ENCODE results near the gene PRKCQ.

- TF ChIP-seq, protein P1, sequence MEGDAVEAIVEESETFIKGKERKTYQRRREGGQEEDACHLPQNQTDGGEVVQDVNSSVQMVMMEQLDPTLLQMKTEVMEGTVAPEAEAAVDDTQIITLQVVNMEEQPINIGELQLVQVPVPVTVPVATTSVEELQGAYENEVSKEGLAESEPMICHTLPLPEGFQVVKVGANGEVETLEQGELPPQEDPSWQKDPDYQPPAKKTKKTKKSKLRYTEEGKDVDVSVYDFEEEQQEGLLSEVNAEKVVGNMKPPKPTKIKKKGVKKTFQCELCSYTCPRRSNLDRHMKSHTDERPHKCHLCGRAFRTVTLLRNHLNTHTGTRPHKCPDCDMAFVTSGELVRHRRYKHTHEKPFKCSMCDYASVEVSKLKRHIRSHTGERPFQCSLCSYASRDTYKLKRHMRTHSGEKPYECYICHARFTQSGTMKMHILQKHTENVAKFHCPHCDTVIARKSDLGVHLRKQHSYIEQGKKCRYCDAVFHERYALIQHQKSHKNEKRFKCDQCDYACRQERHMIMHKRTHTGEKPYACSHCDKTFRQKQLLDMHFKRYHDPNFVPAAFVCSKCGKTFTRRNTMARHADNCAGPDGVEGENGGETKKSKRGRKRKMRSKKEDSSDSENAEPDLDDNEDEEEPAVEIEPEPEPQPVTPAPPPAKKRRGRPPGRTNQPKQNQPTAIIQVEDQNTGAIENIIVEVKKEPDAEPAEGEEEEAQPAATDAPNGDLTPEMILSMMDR (conservative IDR thresholded peaks at IDR 0.05) = no peak
- no peak for TF ChIP-seq EZH2 (IDR thresholded peaks at IDR 0.05; ENCODE audit: low read depth)
Measured at GRCh38 chr10:6514844-6515780, 65.0 kb downstream of the PRKCQ start.
